Mesothelial cell of epicardium (in vitro differentiated cells): Measurements from ENCODE around the gene RIC3. TPM values are rescaled to one million over a fixed set of nuclear protein-coding genes. Genes with fewer than 3 reads are reported as not detected.

Experiments used
- DNase-seq, 2 experiments: peaks; one replicate each; pipeline ENCODE4 v3.0.0; 2021; ENCODE audit warnings: low spot score in 2 of 2; ENCODE audit not compliant: unreplicated experiment in 2 of 2
- H3K27ac Mint-ChIP-seq: 2 replicates; pipeline ENCODE4 v1.8.0; 2021; ENCODE audit warnings: mixed read lengths
- H3K27me3 Mint-ChIP-seq: 2 replicates; pipeline ENCODE4 v1.8.0; 2021; ENCODE audit warnings: low read depth, mixed read lengths
- H3K36me3 Mint-ChIP-seq: 2 replicates; pipeline ENCODE4 v1.8.0; 2021; ENCODE audit warnings: mixed read lengths
- H3K4me1 Mint-ChIP-seq: 2 replicates; pipeline ENCODE4 v1.8.0; 2021; ENCODE audit warnings: mixed read lengths
- H3K4me3 Mint-ChIP-seq: 2 replicates; pipeline ENCODE4 v1.8.0; 2021; ENCODE audit warnings: mild to moderate bottlenecking, moderate library complexity, mixed read lengths
- H3K9me3 Mint-ChIP-seq: 2 replicates; pipeline ENCODE4 v1.8.0; 2021; ENCODE audit warnings: mixed read lengths
- CTCF ChIP-seq: fragments of 200-600 bp; sonication (generic); IDR thresholded peaks from one replicate; pipeline ENCODE4 v1.5.0; 2021; ENCODE audit warnings: antibody characterized with exemption; ENCODE audit not compliant: unreplicated experiment
- total RNA-seq: library from RNA; stranded (reverse); gene quantifications from 3 replicates; pipeline ENCODE4 v1.2.1, GENCODE V29; 2021

Gene RIC3
- total RNA-seq, 1 donor from 2014 or later = 1.9 TPM

GRCh38 chr11:8108421-8108820 lies 60.4 kb downstream of the RIC3 start:
- no peaks in the 10 kb centered on the region for H3K27me3 Mint-ChIP-seq
- TF ChIP-seq CTCF = no peak
- no peaks in the 10 kb centered on the region for H3K9me3 Mint-ChIP-seq
- no peak for DNase-seq
- H3K27ac Mint-ChIP-seq = no peak overlapping the region
- H3K4me1 Mint-ChIP-seq = no peaks in the 10 kb centered on the region
- H3K4me3 Mint-ChIP-seq = no peak overlapping the region
- H3K36me3 Mint-ChIP-seq = peaks cover 11% of the 10 kb centered on the region

GRCh38 chr11:8107642-8108041 lies 61.2 kb downstream of the RIC3 start:
- Mint-ChIP-seq H3K36me3 (peaks cover 12% of the 10 kb centered on the region), H3K4me3 (no peak overlapping the region), H3K9me3 (no peaks in the 10 kb centered on the region), H3K27ac (no peak overlapping the region), H3K4me1 (no peaks in the 10 kb centered on the region), H3K27me3 (no peaks in the 10 kb centered on the region)
- DNase-seq = no peak
- no peak for TF ChIP-seq CTCF

GRCh38 chr11:8106679-8107078 lies 62.1 kb downstream of the RIC3 start:
- Mint-ChIP-seq H3K27ac (no peak overlapping the region), H3K36me3 (peaks cover 12% of the 10 kb centered on the region), H3K27me3 (no peaks in the 10 kb centered on the region), H3K4me1 (no peaks in the 10 kb centered on the region), H3K9me3 (no peaks in the 10 kb centered on the region), H3K4me3 (no peak overlapping the region)
- TF ChIP-seq CTCF = no peak
- no peak for DNase-seq

GRCh38 chr11:8105666-8106065 lies 63.2 kb downstream of the RIC3 start:
- DNase-seq = no peak
- TF ChIP-seq CTCF = no peak
- Mint-ChIP-seq H3K27me3 (no peaks in the 10 kb centered on the region), H3K27ac (no peak overlapping the region), H3K4me1 (no peaks in the 10 kb centered on the region), H3K36me3 (peaks cover 12% of the 10 kb centered on the region), H3K4me3 (no peak overlapping the region), H3K9me3 (no peaks in the 10 kb centered on the region)

- peaks cover 12% of the 10 kb centered on the region for H3K36me3 Mint-ChIP-seq
- H3K27me3 Mint-ChIP-seq = no peaks in the 10 kb centered on the region
- H3K9me3 Mint-ChIP-seq = no peaks in the 10 kb centered on the region
- TF ChIP-seq CTCF = no peak
- H3K4me3 Mint-ChIP-seq = no peak overlapping the region
- H3K27ac Mint-ChIP-seq = no peak overlapping the region
- DNase-seq = no peak
- H3K4me1 Mint-ChIP-seq = no peaks in the 10 kb centered on the region
Measured at GRCh38 chr11:8105133-8105532, 63.7 kb downstream of the RIC3 start.

- Mint-ChIP-seq H3K27ac (no peak overlapping the region), H3K4me1 (no peaks in the 10 kb centered on the region), H3K36me3 (peaks cover 21% of the 10 kb centered on the region)
Measured at GRCh38 chr11:8103909-8104308, 64.9 kb downstream of the RIC3 start.

More at GRCh38 chr11:8103909-8104308, 64.9 kb downstream of the RIC3 start:
- Mint-ChIP-seq H3K27me3 (no peaks in the 10 kb centered on the region), H3K4me3 (no peak overlapping the region), H3K9me3 (no peaks in the 10 kb centered on the region)
- no peak for DNase-seq
- no peak for TF ChIP-seq CTCF
